DOHH2 (cell line): ENCODE data around the gene SPSB4.

Experiments used
- CTCF ChIP-seq: fragments of 200-600 bp; sonication (generic); IDR thresholded peaks from one replicate; pipeline ENCODE4 v1.5.1; 2014; ENCODE audit warnings: antibody characterized with exemption, mild to moderate bottlenecking, low read depth, low read length; ENCODE audit not compliant: poor library complexity, severe bottlenecking
- EZH2phosphoT487 ChIP-seq: fragments of 200-600 bp; sonication (generic); IDR thresholded peaks from 2 replicates; pipeline ENCODE4 v1.6.1; 2017; ENCODE audit warnings: borderline replicate concordance, mild to moderate bottlenecking, antibody characterized with exemption, low read length, moderate library complexity, mixed read lengths

DNA sequence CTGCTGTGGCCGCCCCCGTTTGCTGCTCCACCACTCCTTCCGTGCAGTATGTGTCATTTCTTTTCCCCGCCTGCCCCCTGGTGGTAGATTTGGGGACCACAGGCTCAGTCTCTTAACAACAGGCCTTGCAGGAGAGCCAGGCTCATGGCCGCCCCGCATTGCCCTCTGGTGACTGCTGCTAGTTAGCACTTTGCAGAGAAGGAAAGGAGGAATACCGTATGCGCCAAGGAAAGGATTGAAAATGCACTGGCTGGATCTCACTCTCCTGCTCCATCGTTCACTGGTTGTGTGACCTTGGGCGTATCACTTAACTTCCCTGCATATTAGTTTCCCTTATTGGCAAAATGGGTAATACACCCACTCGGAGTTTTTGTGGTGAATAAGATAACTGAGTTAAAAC lies 141.2 kb downstream of the SPSB4 start:
- peak; percentile 96 for TF ChIP-seq CTCF
- TF ChIP-seq EZH2phosphoT487, result no peak
